Right renal cortex interstitium (tissue), 3 donors: ENCODE data around the gene LEF1. TPM values are rescaled to one million over a fixed set of nuclear protein-coding genes. Genes with fewer than 3 reads are reported as not detected.

Experiments used
- DNase-seq, 3 donors: peaks; one replicate each; pipeline ENCODE4 v3.0.0-alpha.2; 2013; ENCODE audit warnings: low read depth in 3 of 3, low spot score in 2 of 3
- polyA plus RNA-seq, 3 donors: library from polyadenylated mRNA; unstranded; fragments of 120-200 nt; gene quantifications; one replicate each; pipeline ENCODE4 v1.2.1, GENCODE V29; 2013; ENCODE audit not compliant: insufficient read length in 3 of 3

The LEF1 gene
- polyA plus RNA-seq, 3 donors: 68.8 to 78.9 (median 74.0) TPM

GRCh38 chr4:108180513-108180912 lies 11.8 kb upstream of the LEF1 start:
- no peak for DNase-seq

- DNase-seq: no peak
Observed at GRCh38 chr4:108175966-108176365, 7.2 kb upstream of the LEF1 start.

- DNase-seq: no peak
Observed at GRCh38 chr4:108174856-108175255, 6.1 kb upstream of the LEF1 start.

GRCh38 chr4:108173599-108174057 lies 4.9 kb upstream of the LEF1 start:
- no peak for DNase-seq

- DNase-seq: no peak
Observed at GRCh38 chr4:108172753-108173598, 4.2 kb upstream of the LEF1 start.

- DNase-seq: no peak
Observed at GRCh38 chr4:108172231-108172752, 3.6 kb upstream of the LEF1 start.

- DNase-seq: no peak
Observed at GRCh38 chr4:108171339-108172230, 2.9 kb upstream of the LEF1 start.

GRCh38 chr4:108170631-108171338 lies 2.1 kb upstream of the LEF1 start:
- no peak for DNase-seq

GRCh38 chr4:108169664-108170063 lies 932 bp upstream of the LEF1 start:
- DNase-seq: no peak

- DNase-seq: no peak
Observed at GRCh38 chr4:108168160-108168670, 517 bp downstream of the LEF1 start.

- no peak for DNase-seq
Observed at GRCh38 chr4:108166441-108167315, 2.1 kb downstream of the LEF1 start.

- DNase-seq: no peak
Observed at GRCh38 chr4:108166038-108166437, 2.7 kb downstream of the LEF1 start.

GRCh38 chr4:108165586-108165985 lies 3.1 kb downstream of the LEF1 start:
- DNase-seq: no peak

GRCh38 chr4:108163351-108163750 lies 5.4 kb downstream of the LEF1 start:
- no peak for DNase-seq

- no peak for DNase-seq
Observed at GRCh38 chr4:108160741-108161352, 7.9 kb downstream of the LEF1 start.

- no peak for DNase-seq
Observed at GRCh38 chr4:108159845-108160244, 8.9 kb downstream of the LEF1 start.

- DNase-seq: no peak
Observed at GRCh38 chr4:108157655-108158054, 11.1 kb downstream of the LEF1 start.

GRCh38 chr4:108156391-108156790 lies 12.3 kb downstream of the LEF1 start:
- no peak for DNase-seq

GRCh38 chr4:108155373-108155772 lies 13.4 kb downstream of the LEF1 start:
- DNase-seq: no peak
